IPS-NIHi11 (cell line): ENCODE data around the gene EEF1AKMT1.

Experiments
- DNase-seq: peaks from one replicate; pipeline ENCODE4 v3.0.0; 2012; ENCODE audit warnings: mixed read lengths, low spot score

Gene EEF1AKMT1, protein sequence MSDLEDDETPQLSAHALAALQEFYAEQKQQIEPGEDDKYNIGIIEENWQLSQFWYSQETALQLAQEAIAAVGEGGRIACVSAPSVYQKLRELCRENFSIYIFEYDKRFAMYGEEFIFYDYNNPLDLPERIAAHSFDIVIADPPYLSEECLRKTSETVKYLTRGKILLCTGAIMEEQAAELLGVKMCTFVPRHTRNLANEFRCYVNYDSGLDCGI

DNA sequence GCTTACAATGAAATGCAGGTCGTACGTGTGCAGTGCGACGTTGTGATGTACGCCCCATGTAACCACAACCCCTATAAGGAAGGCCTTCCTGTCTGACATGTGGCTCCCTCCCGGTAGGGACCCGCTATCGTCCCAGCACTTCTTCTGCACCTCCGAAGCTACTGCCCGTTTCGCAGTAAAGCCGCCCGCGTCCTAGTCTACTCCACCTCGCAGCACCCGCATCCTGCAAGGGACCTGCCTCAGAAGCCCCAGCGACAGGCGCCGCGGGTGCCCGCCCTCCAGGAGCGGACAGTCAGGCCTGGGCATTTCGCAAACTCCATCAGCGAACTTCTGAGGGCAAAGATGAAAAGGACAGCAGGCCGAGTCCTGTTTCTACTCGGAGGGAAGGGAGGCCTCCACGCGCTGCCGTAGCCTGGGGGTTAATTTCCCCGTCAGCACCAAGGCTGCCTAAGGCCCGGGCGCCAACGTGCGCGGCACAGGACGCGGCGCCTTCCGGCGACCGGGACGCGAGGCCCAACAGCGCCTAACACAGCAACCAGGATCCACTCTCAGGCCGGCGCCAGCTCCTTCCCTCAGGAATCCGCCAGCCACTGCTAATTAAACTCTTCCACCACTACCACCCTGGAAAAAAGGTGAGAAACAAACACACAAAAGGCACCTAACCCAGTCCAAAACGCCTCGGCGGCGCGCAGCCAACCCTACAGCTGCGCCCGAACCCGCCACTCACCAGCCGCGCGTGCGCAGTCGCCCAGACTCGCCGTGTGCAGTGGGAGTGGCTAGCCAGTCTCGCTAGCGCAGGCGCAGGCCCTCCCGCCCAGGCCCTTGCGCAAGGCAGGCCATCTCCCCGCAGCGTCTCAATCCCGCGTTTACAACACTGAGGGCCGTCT, at the start of gene EEF1AKMT1:
EEF1AKMT1 (minus strand) TSS at position 768 of the 887 bp plus-strand sequence. CDS start 16,363 bp downstream, outside the sequence.
- DNase-seq, result peak; percentile 93

DNA sequence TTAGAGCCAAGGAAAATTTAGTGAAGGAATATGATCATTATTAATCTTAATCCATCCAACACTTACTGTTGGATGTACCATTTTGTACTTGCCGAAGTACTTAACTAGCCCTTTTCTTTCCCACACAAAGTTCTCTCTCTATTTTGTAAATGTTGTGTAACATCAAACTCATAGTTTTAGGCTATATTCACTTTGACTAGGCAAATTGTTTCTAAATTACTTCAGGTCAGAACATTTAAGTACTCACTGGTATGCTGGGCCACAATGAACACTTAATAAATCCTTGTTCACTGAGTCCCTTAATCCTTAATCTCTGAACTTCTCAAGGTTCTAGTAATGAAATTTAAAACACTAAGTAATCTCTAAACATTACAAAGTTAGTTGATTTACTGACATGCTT, 49.3 kb upstream of the EEF1AKMT1 start:
- no peak for DNase-seq

DNA sequence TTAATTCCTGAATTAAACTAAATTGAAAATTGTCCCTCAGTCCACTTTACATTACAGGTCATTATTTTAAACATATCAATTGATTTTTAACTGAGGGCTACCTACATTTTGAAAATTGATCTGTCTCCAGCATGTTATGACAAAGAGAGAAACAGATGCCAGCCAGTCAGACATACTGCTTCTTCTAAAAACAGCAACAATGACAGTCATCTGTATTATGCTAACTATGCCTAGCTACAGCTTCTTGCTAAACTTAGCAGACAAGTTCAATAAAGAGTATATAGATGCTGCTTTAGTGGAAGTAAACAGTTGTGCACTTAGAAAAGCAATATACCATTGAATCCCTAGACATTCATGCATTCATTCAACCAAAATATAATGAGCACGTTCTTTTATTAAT, 48.6 kb upstream of the EEF1AKMT1 start:
- no peak for DNase-seq

DNA sequence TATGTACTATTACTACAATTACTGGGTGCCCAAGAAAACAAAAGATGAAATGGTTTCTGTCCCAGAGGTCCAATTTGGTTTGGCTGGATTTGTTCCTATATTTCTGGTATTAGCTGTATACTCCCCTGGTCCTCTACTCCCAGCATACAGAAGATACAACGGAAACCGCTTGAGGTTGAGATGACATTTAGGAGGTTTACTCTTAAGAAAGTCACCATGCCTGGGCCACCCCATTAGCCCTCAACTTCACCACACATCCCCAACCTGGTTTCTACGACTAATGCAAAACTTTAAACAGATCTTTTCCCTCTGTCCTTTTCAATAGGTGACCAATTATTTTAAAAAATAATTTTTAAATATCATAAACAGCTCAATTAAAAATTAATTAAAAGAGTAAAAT, 46.0 kb upstream of the EEF1AKMT1 start:
- no peak for DNase-seq

DNA sequence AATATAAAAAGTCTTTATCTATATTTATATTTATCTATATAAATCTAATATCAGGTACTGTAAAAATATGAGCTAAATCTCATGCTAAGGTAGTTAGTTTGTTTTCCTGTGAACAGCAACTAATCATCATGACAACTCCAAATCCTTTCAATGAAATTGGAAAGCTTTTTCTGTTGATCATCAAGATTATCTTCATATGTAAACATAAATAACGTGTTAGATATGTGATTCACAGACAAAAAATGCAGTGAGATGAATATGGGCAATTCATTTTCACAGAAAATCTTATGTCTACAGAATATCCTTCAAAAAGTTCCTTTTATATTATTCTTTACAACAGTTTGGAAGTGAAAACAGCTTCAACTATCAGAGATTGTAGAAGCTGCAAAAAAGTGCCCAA, 41.7 kb upstream of the EEF1AKMT1 start:
- no peak for DNase-seq

DNA sequence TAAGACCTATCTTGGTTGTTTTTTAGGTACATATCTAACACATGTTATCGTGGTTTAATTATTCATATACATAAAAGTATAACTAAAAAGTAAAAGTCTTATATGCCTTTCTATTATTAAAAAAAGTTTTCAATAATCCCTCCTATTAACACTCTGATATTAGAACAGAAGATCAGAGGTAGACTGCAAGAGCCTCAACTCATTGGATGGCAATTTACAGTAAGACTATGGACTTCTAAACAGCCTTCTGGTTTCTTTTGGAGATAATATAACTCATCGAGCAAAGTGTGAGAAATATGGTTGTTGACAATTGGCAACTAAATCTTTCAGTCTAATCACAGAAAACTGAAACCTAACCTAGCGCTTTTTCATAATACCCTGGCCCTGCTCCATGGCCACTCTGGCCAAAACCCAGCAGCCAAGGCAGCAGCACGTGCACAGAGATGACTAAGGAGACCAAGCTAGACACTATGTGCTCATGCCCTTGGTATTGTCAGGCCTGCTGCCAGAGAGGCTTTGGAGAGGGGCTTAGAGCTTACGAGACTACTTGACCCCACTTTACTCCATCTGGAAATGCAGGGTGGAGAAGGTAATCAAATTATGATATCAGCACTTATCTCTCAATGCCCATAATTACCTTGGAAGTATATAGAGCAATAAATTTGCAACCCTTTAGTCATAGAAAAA, 40.6 kb upstream of the EEF1AKMT1 start:
- DNase-seq, result peak; percentile 33

DNA sequence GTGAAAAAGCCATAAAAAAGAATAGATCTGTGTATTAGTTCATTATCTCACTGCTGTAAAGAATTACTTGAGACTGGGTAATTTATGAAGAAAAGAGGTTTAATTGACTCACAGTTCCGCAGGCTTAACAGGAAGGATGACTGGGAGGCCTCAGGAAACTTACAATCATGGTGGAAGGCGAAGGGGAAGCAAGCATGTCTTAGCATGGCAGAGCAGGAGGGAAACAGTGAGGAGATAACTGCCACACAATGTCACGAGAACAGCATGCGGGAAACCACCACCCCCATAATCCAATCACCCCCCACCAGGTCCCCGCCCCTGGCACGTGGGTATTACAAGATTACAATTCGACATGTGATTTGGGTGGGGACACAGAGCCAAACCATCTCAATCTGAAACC, 39.1 kb upstream of the EEF1AKMT1 start:
- DNase-seq, result no peak

DNA sequence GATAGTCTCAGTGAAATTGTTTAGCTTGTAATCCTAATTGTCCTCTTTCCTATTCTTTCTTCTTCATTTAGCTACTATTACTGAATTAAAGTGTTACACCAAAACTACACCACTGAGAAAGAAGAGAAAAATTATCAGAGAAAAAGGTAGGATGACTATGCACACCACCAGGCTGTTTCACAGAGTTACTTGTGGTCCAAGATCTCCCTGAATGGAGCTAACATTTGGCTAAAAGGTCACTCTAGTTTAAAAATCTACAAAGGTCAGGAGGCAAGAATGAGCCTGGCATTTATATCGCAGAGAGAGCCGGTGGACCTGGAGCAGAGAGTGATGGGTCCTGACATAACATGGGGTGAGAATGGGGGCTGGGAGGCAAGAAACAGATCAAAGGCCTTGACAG, 37.0 kb upstream of the EEF1AKMT1 start:
- DNase-seq, result no peak

DNA sequence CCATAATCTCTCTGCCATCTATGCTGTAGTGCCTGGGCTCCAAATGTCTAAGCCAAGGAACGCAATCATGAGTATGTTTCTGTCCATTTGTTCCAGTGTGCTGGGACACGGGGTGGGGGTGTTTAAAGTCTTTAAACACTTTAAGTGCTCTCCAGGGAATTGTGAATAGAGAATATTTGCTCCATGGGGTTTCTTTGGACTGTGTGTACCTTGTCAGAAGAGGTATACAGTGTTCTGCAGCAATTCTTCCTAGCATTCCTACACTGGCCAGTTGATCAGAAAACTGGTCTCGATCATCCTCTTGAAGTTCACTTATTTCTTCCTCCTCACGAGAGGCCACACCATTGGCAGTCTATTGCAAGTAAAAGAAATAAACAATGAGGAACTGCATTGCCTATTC, 35.1 kb upstream of the EEF1AKMT1 start:
- no peak for DNase-seq

DNA sequence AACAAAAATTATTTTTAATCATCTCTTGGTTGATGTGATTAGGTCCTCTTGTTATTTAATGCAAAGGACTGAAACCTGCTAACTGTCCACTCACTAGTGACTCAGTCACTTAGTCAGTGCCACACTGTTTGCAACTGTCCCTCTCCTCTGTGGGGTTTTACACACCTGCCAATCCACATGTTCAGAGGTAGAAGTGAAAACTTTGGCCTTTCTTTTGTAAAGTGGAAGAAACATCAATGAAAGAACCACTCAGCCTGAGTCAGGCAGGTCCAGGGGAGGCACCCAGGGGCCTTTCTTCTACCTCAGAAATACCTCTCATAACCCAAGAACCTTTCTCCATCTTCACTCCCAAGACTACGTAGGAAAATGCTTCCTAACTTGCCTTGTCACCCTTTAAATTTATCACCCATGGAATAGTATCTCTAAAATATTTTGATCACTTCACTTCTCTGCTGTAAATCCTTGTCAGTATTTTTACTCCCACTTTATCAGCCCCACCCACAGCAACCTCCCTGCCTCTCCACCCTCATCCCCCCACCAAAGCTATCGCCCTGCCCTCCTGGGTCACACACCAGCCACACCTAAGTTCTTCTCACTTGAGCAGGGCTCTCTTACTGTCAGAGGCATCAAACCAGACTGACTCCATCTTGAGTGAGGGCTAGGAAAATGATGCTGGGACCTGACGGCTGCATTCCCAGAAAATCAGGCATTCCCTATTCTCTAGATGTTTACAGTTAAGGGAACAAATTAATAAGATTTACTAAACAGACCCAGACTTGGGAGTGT, 29.6 kb upstream of the EEF1AKMT1 start:
- no peak for DNase-seq

DNA sequence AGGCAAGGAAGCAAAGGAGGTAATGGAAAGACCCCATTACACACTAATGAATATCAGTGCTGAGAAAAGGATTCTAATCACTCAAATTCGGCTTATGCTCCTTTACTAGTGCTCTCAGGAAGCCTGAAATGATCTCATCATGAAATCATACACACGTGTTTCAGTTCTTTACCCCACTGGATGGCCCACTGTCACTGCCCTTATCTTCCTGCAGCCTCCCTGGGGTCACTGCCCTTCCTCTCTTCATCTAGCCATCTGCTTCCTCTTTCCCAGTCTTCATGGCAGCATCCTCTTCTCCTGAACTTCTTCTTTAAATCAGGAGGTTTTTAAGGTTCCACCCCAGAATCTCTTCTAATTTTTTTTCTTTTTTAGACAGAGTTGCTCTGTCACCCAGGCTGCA, 27.9 kb upstream of the EEF1AKMT1 start:
- no peak for DNase-seq

DNA sequence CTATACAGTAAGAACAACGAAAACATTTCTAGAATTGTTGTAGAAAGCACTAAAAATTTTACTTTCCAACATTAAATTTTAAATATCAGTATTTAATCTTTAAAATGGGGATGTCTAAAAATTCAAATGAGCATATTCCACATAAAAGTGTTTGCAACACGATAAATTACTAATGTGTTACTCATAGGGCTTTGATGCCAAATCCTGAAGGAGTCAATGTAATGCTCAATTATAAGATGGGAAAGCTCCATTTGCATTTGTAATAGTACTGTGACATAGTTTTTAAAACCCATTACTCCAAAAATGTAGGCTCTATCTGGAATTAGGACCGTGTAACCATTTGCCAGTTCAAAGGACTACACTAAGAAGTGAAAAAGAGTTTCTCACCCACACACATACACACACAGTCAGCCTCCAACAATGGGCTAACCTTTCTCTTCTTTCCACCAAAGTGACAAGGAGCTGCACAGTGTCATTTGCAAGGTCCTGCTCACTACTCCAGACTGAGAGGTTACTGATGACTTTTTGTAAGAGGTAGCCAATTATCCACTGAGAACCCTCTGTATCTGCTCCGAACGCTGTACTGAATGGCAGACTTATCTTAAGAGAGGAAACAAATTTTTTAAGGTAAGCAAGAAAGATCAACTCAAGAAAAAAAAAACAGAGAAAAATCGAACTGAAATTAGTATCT, 26.1 kb upstream of the EEF1AKMT1 start:
- DNase-seq, result no peak

DNA sequence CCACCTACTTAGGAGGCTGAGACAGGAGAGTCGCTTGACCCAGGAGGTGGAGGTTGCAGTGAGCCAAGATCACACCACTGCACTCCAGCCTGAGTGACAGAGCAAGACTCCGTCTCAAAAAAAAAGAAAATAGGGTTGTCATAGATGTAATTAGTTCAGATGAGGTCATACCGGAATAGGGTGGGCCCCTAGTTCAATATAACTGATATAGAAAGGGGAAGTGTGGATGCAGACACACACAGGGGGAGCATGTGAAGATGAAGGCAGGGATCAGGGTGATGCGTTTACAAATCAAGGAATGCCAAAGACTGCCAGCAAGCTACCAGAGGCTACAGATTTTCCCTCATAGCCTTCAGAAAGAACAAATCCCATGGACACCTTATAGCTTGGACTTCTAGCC, 24.3 kb upstream of the EEF1AKMT1 start:
- DNase-seq, result no peak

DNA sequence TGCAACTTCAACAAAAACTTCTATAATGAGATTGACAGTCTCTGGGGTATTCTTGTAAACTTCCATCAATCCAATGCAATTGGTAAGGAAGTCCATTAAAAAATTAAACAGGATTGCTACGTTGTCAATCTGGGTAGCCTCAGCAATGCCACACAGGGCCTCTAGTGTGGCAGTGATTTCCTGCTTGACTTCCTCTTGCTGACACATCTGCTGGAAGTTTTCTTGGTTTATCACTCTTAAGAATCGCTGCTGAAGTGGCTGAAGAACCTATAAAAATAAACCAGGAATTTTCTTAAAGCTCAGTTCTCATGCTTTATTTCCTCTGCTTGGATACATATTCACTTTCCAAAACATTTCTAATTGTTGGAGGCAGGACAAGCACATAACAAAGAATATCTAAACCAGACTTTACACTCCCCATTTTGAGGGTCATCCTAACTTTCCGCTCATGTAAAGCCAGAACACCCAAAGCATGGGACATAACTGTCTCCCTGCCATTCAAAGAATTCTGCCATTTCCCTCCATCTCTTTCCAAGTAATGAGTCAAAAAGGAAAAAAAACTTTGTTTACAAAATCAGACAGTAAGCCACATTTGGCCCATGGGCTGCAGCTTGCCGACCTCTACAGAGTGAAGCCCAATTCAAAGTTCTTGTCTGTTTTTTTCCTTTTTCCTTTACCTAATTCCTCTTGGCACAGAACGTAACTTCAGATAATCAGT, 23.2 kb upstream of the EEF1AKMT1 start:
- DNase-seq, result no peak

DNA sequence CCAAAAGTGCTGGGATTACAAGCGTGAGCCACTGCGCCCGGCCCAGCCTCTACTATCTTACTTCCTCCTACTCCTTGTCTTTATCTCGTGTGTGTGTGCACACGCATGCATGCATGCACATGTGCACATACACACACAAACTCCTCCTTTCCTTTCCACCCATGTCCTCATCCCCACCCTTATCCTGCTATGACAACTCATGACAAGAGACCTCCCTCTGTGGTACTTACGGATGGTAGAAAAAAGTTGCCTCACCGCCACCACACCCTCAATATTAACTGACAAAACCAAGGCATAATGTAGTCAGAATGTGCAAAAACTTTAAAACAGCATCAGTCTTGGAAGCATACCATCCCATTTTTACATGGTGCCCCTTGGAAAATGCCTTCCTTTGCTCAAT, 15.9 kb upstream of the EEF1AKMT1 start:
- no peak for DNase-seq

DNA sequence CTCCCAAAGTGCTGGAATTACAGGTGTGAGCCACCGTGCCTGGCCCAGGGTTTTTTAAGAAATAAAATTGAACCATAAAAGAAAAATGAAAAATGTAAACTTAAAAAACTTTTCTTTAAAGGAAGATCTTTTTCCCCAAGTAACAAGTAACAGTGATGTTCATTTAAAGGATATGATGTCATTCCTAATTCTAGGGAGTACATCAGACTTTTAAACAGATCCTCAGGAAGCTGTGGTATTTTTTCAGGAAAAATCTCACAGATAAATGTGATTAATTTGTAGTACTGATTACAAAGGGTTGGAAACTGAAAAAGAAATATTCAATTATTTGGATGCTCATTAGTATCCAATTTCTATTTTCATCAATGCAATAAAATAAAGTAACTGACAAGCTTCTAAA, 14.6 kb upstream of the EEF1AKMT1 start:
- DNase-seq, result no peak

DNA sequence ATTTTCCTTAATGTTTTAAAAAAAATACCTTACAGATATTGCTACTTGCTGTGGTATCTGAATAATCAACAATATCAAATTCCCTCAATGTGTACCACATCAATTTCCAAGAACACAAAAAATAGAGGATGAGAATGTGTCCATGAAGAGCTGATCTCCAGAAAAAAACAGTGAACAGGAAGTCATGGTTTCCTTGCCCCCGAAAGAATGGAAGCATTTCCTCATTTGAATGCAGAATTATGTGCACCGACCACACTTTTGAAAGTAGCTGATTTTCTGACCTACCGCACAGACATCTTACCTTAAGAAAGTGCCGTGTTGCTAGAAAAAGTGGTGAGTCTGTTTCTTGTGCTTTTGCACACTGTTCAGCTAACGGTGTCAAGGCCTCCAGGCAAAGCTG, 13.4 kb upstream of the EEF1AKMT1 start:
- no peak for DNase-seq

DNA sequence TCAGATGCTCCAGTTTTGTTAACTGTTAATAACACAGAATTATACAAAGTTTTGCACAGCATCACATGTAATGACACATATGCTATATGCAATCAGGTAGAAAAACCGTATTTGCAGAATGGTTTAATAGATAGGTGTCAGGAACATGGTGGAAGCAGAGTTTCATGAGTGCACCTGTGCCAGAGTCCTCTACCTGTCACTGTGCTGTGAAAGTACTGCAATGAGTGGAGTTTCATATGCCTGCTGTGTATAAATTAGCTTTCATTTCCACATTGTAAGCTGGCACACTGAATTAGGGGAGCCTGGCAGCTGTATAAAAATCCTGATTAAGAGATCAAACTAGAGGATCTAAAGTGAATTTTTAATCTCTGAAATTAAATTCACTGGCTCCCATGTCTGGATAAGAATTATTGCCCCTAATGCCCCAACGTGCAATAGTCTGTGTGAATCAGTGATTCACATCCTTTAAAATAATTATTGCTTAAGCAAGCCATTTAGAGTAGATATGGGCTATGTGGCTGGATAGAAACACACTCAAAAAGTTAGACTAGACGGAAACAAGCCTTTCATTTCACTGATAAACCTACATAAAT, 8.5 kb upstream of the EEF1AKMT1 start:
- DNase-seq, result no peak

DNA sequence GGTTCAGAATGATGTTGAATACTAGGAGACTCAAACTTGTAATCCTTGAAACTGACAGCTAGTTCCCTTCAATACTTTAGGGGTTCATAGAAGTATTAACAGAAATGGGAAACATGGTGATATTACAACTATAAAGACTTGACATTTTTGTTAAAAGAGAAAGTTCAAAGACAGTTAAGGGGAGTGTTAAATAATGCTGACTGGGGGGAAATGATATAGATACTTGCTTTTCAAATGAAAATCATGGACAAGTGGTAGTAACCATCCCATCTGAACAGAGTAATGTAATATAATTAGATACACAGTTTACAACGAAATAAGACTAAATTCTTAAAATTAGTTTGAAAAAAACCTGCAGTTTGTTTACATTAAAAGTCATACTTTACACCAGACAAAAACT, 6.6 kb upstream of the EEF1AKMT1 start:
- DNase-seq, result no peak

DNA sequence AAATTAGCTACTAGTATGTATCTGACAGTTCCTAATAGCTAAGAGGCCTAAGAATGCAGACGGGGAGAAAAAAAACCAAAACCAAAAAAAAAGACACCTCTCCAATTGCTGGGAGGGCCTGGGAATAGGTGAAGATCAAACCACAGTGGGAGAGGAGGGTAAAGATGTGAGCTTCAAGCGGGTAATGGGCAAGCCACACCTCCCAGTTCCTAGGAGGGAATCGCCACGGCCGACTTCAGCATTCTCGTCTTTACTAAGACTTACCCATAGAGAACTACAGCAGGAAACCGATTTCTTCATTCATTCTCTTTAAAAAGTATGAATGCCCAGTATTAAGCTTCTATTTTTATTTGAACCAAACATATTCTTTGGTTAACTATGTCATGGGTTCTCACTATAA, 5.6 kb upstream of the EEF1AKMT1 start:
- DNase-seq, result no peak

DNA sequence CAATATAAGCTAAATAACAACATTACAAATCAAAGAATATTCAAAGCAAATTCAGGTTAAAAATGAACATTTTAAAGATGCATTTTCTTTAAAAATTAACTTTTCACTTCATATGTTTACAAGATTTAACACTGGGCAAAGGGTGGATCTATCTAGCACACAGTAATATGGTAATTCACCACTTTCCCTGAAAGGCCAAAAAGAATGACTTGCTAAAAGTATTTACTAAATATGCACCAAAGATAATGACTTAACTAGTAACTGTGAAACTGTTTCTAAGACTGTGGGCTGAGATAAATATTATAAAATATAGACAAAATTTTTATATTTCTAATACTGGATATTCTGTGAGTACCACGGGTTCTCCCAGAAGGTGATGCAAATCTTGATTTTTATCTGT, 4.5 kb upstream of the EEF1AKMT1 start:
- no peak for DNase-seq
